HL-60 (cell line): ENCODE results near the gene VMAC.

Source experiments
- DNase-seq, 2 experiments: peaks; one replicate each; pipeline ENCODE4 v3.0.0-alpha.2; 2010 to 2020; ENCODE audit warnings: low read depth in 1 of 2, low spot score in 1 of 2
- H3K27ac ChIP-seq: fragments of 250-450 bp; sonication (Bioruptor Pico); replicated peaks from 2 replicates; pipeline ENCODE4 v1.5.1; 2020; ENCODE audit warnings: mild to moderate bottlenecking, moderate library complexity
- H3K27me3 ChIP-seq: fragments of 250-450 bp; sonication (Bioruptor Pico); 2 replicates; pipeline ENCODE4 v1.5.1; 2021; ENCODE audit warnings: mild to moderate bottlenecking, moderate library complexity; ENCODE audit not compliant: insufficient read depth, poor library complexity, severe bottlenecking
- H3K4me3 ChIP-seq: replicated peaks from 2 replicates; pipeline ENCODE4 v1.5.1; 2011; ENCODE audit warnings: mild to moderate bottlenecking, control low read depth, low read length; ENCODE audit not compliant: insufficient read depth
- CTCF ChIP-seq: IDR thresholded peaks from one replicate; pipeline ENCODE4 v1.5.1; 2011; ENCODE audit warnings: low read length, control low read depth, inconsistent platforms; ENCODE audit not compliant: insufficient read depth
- GABPA ChIP-seq: IDR thresholded peaks from 2 replicates; pipeline ENCODE4 v1.6.1; 2012; ENCODE audit warnings: low read depth
- POLR2AphosphoS5 ChIP-seq: IDR thresholded peaks from 2 replicates; pipeline ENCODE4 v1.6.1; 2012; ENCODE audit warnings: low read depth
- REST ChIP-seq: IDR thresholded peaks from 2 replicates; pipeline ENCODE4 v1.6.1; 2012; ENCODE audit warnings: low read depth; ENCODE audit not compliant: insufficient replicate concordance
- SPI1 ChIP-seq: IDR thresholded peaks from 2 replicates; pipeline ENCODE4 v1.6.1; 2012; ENCODE audit warnings: low read depth, mild to moderate bottlenecking, borderline replicate concordance

VMAC gene

GRCh38 chr19:5950741-5951140, 46.1 kb downstream of the VMAC start:
- Histone ChIP-seq H3K27ac (no peak overlapping the region), H3K27me3 (no peaks in the 10 kb centered on the region), H3K4me3 (no peak overlapping the region)
- no peak for DNase-seq
- no peak for TF ChIP-seq REST

GRCh38 chr19:5951338-5951861, 46.7 kb downstream of the VMAC start:
- Histone ChIP-seq H3K27ac (no peak overlapping the region), H3K27me3 (no peaks in the 10 kb centered on the region), H3K4me3 (no peak overlapping the region)
- TF ChIP-seq REST: no peak
- no peak for TF ChIP-seq CTCF
- TF ChIP-seq POLR2AphosphoS5: no peak
- TF ChIP-seq SPI1: peak; percentile 66
- no peak for TF ChIP-seq GABPA
- peak; percentile 51 to 64 for DNase-seq

GRCh38 chr19:5952193-5953029, 47.7 kb downstream of the VMAC start:
- H3K4me3 ChIP-seq: no peak overlapping the region
- H3K27ac ChIP-seq: no peak overlapping the region
- no peaks in the 10 kb centered on the region for H3K27me3 ChIP-seq
- TF ChIP-seq CTCF (no peak), GABPA (no peak), SPI1 (no peak), POLR2AphosphoS5 (no peak)
- DNase-seq: no peak

GRCh38 chr19:5953030-5953589, 48.4 kb downstream of the VMAC start:
- no peak overlapping the region for H3K4me3 ChIP-seq
- TF ChIP-seq GABPA (no peak), SPI1 (peak; percentile 34; the same call in 1 of the 2 replicates), POLR2AphosphoS5 (no peak)
- no peaks in the 10 kb centered on the region for H3K27me3 ChIP-seq
- DNase-seq: no peak
- no peak overlapping the region for H3K27ac ChIP-seq
